Lung (tissue), 12 donors: Measurements from ENCODE around the gene BIN1. TPM values are rescaled to one million over a fixed set of nuclear protein-coding genes. Genes with fewer than 3 reads are reported as not detected.

Experiments
- ATAC-seq: fragments of 200-7000 bp; cut with Tn5 transposase; one replicate; pipeline ENCODE4 v1.9.1; 2020; ENCODE audit warnings: moderate number of reproducible peaks; ENCODE audit not compliant: insufficient read depth, low FRiP score
- DNase-seq, 3 donors: peaks; one replicate each; pipeline ENCODE4 v3.0.0-alpha.2; 2013 to 2017
- H3K27ac ChIP-seq, 2 donors: one replicate each; pipeline ENCODE4 v1.5.1; 2013; ENCODE audit warnings: mild to moderate bottlenecking in 2 of 2, moderate library complexity in 2 of 2, control low read depth in 1 of 2, inconsistent platforms in 1 of 2, low read depth in 1 of 2, low read length in 1 of 2
- H3K27me3 ChIP-seq, 3 donors: one replicate each; pipeline ENCODE4 v1.5.1; 2013; ENCODE audit warnings: low read length in 2 of 3; ENCODE audit not compliant: control insufficient read depth in 3 of 3, insufficient read depth in 3 of 3
- H3K36me3 ChIP-seq, 4 donors: one replicate each; pipeline ENCODE4 v1.5.1; 2013; ENCODE audit warnings: low read length in 4 of 4, mild to moderate bottlenecking in 1 of 4, moderate library complexity in 1 of 4; ENCODE audit not compliant: control insufficient read depth in 4 of 4, insufficient read depth in 4 of 4
- H3K4me1 ChIP-seq, 5 donors: one replicate each; pipeline ENCODE4 v1.5.1; 2013; ENCODE audit warnings: low read length in 5 of 5, mild to moderate bottlenecking in 2 of 5, moderate library complexity in 1 of 5; ENCODE audit not compliant: control insufficient read depth in 5 of 5, insufficient read depth in 5 of 5
- H3K4me3 ChIP-seq: one replicate; pipeline ENCODE4 v1.5.1; 2013; ENCODE audit warnings: mild to moderate bottlenecking, control low read depth, moderate library complexity
- H3K9ac ChIP-seq, 2 donors: one replicate each; pipeline ENCODE4 v1.5.1; 2013; ENCODE audit warnings: low read length in 2 of 2, control low read depth in 1 of 2; ENCODE audit not compliant: insufficient read depth in 1 of 2
- H3K9me3 ChIP-seq, 4 donors: one replicate each; pipeline ENCODE4 v1.5.1; 2013; ENCODE audit warnings: low read length in 3 of 4, mild to moderate bottlenecking in 1 of 4, moderate library complexity in 1 of 4; ENCODE audit not compliant: control insufficient read depth in 4 of 4, insufficient read depth in 3 of 4
- WGBS, 2 donors: extraction: QIAGEN DNeasy Blood & Tissue Kit; methylation state at CpG; one replicate each; pipeline ENCODE4 v1.1.7; 2013; 5-methylcytosine and 5-hydroxymethylcytosine counted together
- polyA plus RNA-seq, 2 donors: library from polyadenylated mRNA; stranded (reverse); fragments of 200-250 nt; gene quantifications; one replicate each; pipeline ENCODE4 v1.2.1, GENCODE V29; 2013
- total RNA-seq, 2 donors: library from RNA; depleted of rRNA in 1 of 2; stranded (reverse); fragments of >200 nt in 1 of 2; gene quantifications; one replicate each; pipeline ENCODE4 v1.2.1, GENCODE V29; 2014 to 2021
- TF ChIP-seq, protein P1 (sequence below): IDR thresholded peaks from 2 replicates; pipeline ENCODE4 v1.5.1; 2012; ENCODE audit warnings: mild to moderate bottlenecking; ENCODE audit errors: control extremely low read depth, extremely low read depth
- donor health status: control.
- donor health status: control.
- donor health status: Bipolar disorder and iron deficiency.
- donor health status: healthy.
- donor health status: DM: yes; HTN: yes; CAD: no.

BIN1 gene
- total and polyA plus RNA-seq, 4 donors = 28.8 to 41.7 (median 36.2) TPM

DNA sequence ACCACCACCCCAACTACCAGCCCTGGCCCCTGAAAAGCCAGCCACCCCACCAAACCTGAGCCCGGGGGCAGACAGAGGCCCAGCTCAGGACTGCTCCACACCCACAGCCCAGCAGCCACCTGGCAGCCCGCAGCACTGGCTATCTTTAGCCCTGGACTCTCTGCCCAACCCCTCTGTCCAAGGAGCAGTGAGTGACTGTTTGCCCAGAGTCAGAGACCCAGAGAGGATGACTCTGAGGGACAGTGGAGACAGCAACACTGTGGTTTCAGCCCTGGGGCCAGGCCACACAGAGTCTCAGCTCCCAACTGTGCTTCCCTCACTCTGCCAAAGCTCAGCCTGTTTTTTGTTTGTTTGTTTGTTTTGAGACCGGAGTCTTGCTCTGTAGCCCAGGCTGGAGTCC, 32.6 kb downstream of the BIN1 start:
- 90 to 92% methylated on average over 3 of the region's 3 CpGs for WGBS, 2 donors
- H3K9me3 ChIP-seq = no peaks in the 10 kb centered on the region
- H3K36me3 ChIP-seq = peaks cover 0 to 12% (median 8%) of the 10 kb centered on the region in 4 donors
- no peak overlapping the region for H3K27ac ChIP-seq
- no peak overlapping the region for H3K9ac ChIP-seq
- no peak for ATAC-seq
- DNase-seq = no peak
- TF ChIP-seq, protein P1, sequence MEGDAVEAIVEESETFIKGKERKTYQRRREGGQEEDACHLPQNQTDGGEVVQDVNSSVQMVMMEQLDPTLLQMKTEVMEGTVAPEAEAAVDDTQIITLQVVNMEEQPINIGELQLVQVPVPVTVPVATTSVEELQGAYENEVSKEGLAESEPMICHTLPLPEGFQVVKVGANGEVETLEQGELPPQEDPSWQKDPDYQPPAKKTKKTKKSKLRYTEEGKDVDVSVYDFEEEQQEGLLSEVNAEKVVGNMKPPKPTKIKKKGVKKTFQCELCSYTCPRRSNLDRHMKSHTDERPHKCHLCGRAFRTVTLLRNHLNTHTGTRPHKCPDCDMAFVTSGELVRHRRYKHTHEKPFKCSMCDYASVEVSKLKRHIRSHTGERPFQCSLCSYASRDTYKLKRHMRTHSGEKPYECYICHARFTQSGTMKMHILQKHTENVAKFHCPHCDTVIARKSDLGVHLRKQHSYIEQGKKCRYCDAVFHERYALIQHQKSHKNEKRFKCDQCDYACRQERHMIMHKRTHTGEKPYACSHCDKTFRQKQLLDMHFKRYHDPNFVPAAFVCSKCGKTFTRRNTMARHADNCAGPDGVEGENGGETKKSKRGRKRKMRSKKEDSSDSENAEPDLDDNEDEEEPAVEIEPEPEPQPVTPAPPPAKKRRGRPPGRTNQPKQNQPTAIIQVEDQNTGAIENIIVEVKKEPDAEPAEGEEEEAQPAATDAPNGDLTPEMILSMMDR = no peak
- no peaks in the 10 kb centered on the region for H3K27me3 ChIP-seq
- peaks cover 0 to 29% (median 7%) of the 10 kb centered on the region in 5 donors for H3K4me1 ChIP-seq
- H3K4me3 ChIP-seq = no peak overlapping the region

DNA sequence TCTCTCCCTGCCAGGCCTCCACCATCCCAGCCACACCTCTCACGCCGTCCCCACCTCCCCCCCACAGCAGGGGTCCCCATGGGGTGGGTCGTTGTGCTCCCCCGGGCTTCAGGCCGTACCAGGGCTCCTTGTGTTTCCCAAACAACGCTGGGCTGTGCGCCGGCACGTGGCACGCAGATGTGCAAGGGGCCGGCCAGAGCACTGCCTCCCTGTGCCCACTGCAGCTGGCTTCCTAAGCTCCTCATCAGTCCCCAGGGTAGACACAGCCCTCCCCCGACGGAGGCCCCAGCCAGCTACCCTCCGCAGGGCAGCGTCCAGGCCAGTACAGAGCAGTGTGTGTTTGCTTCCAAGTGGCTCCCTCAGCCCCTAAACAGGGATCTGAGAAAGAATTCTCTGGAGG, 34.0 kb downstream of the BIN1 start:
- no peaks in the 10 kb centered on the region for H3K9me3 ChIP-seq
- no peak overlapping the region for H3K27ac ChIP-seq
- TF ChIP-seq, protein P1 = no peak
- H3K4me1 ChIP-seq = peaks cover 0 to 20% (median 3%) of the 10 kb centered on the region in 5 donors
- DNase-seq (no peak), ATAC-seq (no peak)
- peaks cover 0 to 17% (median 10%) of the 10 kb centered on the region in 4 donors for H3K36me3 ChIP-seq
- no peak overlapping the region for H3K4me3 ChIP-seq
- no peaks in the 10 kb centered on the region for H3K27me3 ChIP-seq
- no peak overlapping the region for H3K9ac ChIP-seq
- WGBS, 2 donors = 84 to 86% methylated on average over 15 of the region's 15 CpGs

DNA sequence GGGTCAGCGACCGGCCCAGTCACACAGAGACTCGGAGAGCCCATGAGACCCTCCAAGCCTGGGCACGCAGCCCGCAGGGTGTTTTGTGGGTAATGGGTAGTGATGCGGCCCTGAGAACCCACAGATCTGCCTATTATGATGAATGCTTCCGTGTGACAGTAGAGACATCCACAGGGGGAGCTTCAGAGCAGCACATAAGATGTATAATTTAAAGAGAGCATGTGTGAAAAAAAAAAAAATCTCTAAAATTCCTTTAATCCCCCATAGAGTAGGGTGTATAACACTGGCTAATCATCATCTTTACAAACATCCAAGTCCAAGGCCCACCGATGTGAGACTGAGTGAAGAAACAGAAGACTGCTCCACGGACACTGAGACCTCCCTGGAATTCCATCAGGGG, 34.6 kb downstream of the BIN1 start:
- WGBS, 2 donors = 82 to 87% methylated on average over 9 of the region's 9 CpGs
- TF ChIP-seq, protein P1 = no peak
- H3K27ac ChIP-seq = no peak overlapping the region

DNA sequence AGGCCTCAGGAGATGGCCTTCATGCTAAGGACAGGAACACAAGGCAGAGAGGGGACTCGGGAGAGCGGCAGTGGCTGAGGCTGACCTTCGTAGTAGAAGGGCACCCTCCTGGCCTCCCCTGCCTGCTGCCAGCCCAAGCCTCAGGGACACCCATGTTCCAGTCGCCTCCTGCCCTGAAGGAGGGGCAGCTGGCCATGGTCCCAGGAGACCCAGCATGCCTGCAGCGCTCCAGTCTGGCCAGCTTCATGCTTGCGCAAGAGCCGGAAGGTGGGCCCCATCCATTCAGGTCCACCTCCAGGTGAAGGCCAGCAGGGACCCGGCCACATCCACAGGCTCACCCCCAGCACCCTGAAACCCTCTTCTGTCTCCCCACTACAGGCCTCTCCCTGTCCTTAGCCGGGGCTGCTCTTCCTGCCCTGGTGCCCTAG, 35.0 kb downstream of the BIN1 start:
- ATAC-seq = no peak
- no peak overlapping the region for H3K27ac ChIP-seq

More for the DNA sequence above, 34.6 kb downstream of the BIN1 start:
- no peak overlapping the region for H3K9ac ChIP-seq
- DNase-seq (no peak), ATAC-seq (no peak)
- no peak overlapping the region for H3K4me3 ChIP-seq
- H3K4me1 ChIP-seq = peaks cover 0 to 20% (median 7%) of the 10 kb centered on the region in 5 donors
- peaks cover 0 to 21% (median 10%) of the 10 kb centered on the region in 4 donors for H3K36me3 ChIP-seq
- H3K9me3 ChIP-seq = no peaks in the 10 kb centered on the region
- H3K27me3 ChIP-seq = no peaks in the 10 kb centered on the region

More for the DNA sequence above, 35.0 kb downstream of the BIN1 start:
- H3K9me3 ChIP-seq = no peaks in the 10 kb centered on the region
- no peak overlapping the region for H3K9ac ChIP-seq
- H3K4me3 ChIP-seq = no peak overlapping the region
- WGBS, 2 donors = 83 to 86% methylated on average over 9 of the region's 9 CpGs
- TF ChIP-seq, protein P1 = no peak
- H3K27me3 ChIP-seq = no peaks in the 10 kb centered on the region
- peaks cover 0 to 21% (median 10%) of the 10 kb centered on the region in 4 donors for H3K36me3 ChIP-seq
- DNase-seq = no peak
- H3K4me1 ChIP-seq = peaks cover 0 to 23% (median 9%) of the 10 kb centered on the region in 5 donors
